Kidney epithelial cell (primary cell): ENCODE measurements around the gene PGBD5. TPM values are rescaled to one million over a fixed set of nuclear protein-coding genes. Genes with fewer than 3 reads are reported as not detected.

Experiments used
- DNase-seq: peaks from one replicate; pipeline ENCODE4 v3.0.0-alpha.2; 2010; ENCODE audit warnings: low read depth
- H3K27me3 ChIP-seq: 2 replicates; pipeline ENCODE4 v1.6.0; 2011; ENCODE audit warnings: low read length; ENCODE audit not compliant: control insufficient read depth, insufficient read depth
- H3K36me3 ChIP-seq: 2 replicates; pipeline ENCODE4 v1.5.1; 2011; ENCODE audit warnings: low read length; ENCODE audit not compliant: control insufficient read depth, insufficient read depth
- H3K4me3 ChIP-seq: 2 replicates; pipeline ENCODE4 v1.5.1; 2011; ENCODE audit warnings: low read depth, mild to moderate bottlenecking, control low read depth, low read length
- total RNA-seq: library from RNA; depleted of rRNA; stranded (reverse); fragments of >200 nt; gene quantifications from 2 replicates; pipeline ENCODE4 v1.2.3, GENCODE V29; 2015
- TF ChIP-seq, protein P1 (sequence below): IDR thresholded peaks from 2 replicates; pipeline ENCODE4 v1.5.1; 2011; ENCODE audit warnings: mild to moderate bottlenecking, moderate library complexity, low read length, control low read depth, inconsistent platforms; ENCODE audit not compliant: insufficient read depth, poor library complexity, severe bottlenecking

Gene PGBD5
- total RNA-seq, 1 donor from 2014 or later: 54.0 TPM

DNA sequence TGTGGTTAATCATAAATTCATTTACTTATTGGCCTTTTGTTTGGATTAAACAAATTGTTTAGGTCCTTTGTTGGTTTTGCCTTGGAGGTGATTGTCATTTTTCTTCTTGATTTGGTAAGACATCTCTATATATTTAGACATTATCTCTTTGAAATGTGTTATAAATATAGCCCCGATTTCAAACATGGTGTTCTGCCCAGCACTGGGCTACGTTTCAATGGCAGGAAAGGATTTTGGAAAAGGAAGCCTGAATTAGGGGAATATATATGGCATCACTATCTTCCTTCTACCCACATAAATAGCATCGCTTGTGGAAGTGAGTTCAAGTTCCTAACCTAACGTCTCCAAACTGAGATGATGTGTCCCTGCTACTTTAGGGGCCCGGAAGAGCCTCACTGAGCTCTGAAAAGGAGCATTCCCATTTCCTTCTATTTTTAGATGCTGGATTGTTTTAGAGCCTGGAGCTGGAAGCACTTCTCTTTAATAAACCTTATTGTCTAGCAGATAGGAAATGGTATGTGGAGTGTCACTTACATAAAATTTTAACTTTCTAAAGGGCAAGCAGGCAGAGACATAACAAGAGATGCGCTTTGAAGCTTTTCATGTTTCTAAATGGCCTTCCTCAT, 39.4 kb downstream of the PGBD5 start:
- no peak overlapping the region for H3K4me3 ChIP-seq
- H3K36me3 ChIP-seq: no peaks in the 10 kb centered on the region
- TF ChIP-seq, protein P1, sequence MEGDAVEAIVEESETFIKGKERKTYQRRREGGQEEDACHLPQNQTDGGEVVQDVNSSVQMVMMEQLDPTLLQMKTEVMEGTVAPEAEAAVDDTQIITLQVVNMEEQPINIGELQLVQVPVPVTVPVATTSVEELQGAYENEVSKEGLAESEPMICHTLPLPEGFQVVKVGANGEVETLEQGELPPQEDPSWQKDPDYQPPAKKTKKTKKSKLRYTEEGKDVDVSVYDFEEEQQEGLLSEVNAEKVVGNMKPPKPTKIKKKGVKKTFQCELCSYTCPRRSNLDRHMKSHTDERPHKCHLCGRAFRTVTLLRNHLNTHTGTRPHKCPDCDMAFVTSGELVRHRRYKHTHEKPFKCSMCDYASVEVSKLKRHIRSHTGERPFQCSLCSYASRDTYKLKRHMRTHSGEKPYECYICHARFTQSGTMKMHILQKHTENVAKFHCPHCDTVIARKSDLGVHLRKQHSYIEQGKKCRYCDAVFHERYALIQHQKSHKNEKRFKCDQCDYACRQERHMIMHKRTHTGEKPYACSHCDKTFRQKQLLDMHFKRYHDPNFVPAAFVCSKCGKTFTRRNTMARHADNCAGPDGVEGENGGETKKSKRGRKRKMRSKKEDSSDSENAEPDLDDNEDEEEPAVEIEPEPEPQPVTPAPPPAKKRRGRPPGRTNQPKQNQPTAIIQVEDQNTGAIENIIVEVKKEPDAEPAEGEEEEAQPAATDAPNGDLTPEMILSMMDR: no peak
- H3K27me3 ChIP-seq: no peaks in the 10 kb centered on the region
- DNase-seq: no peak

DNA sequence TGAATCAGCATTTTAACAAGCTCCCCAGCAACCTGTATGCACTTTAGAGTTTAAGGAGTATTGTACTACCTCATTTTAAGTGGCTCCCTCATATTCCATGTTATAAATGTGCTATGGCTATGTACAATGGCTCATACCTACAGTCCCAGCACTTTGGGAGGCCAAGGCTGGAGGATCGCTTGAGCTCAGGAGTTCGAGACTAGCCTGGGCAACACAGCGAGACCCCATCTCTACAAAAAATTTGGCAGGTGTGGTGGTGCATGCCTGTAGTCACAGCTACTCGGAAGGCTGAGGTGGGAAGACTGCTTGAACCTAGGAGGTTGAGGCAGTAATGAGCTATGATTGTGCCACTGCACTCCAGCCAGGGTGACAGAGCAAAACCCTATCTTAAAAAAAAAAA, 40.2 kb downstream of the PGBD5 start:
- no peak overlapping the region for H3K4me3 ChIP-seq
- H3K36me3 ChIP-seq: no peaks in the 10 kb centered on the region
- TF ChIP-seq, protein P1: no peak
- H3K27me3 ChIP-seq: no peaks in the 10 kb centered on the region
- no peak for DNase-seq

DNA sequence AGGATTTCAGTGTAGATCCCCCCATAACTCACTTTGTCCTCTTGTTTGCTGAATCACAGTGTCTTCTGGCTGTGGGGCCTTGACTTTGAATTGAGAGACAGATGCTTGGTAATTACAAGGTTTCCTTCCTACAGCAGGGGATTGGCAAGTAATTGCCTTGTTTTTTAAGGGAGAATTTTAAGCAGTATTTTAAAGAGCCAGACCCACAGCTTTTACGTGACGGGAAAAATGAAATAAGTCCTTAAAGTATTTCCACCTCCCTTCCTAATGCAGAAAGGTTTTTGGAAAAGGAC, 41.0 kb downstream of the PGBD5 start:
- DNase-seq: no peak
- no peaks in the 10 kb centered on the region for H3K36me3 ChIP-seq
- no peaks in the 10 kb centered on the region for H3K27me3 ChIP-seq
- TF ChIP-seq, protein P1: no peak
- no peak overlapping the region for H3K4me3 ChIP-seq

DNA sequence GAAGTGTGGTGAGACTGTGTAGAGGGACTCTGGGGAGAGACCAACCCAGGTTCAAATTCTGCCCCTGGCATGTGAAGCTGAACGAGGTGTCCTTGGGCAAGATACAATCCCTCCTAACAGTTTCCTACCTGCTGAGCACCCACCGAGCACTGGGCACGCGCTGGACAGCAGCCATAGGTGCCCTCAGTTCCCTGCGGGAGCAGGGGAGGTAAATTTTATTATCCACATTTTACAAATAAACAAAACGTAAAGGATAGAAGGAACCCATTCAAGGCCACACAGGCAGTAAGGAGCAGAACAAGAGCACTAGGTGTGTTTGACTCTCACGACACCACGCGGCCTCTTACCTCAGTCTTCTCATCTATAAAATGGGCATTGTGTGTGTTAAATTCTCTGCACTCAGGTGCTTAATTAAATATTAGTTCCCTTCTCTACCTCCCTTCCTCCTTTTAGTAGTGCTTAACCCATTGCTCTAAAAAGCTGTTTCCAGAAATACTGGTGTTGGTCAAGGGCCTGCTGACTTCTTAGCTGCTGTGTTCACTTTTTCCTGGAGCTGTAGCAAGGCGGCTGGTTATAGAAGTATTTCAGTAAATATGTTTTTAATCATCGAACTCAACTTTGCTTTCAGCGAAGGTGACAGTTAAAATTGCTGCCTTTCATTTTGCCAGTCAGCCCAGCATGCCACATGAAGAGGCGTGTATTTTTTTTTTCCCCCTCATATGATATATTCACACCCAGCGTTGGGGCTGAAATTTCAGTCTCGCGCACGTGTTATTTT, 41.6 kb downstream of the PGBD5 start:
- H3K27me3 ChIP-seq: no peaks in the 10 kb centered on the region
- no peak for DNase-seq
- TF ChIP-seq, protein P1: no peak
- H3K4me3 ChIP-seq: no peak overlapping the region
- H3K36me3 ChIP-seq: no peaks in the 10 kb centered on the region

DNA sequence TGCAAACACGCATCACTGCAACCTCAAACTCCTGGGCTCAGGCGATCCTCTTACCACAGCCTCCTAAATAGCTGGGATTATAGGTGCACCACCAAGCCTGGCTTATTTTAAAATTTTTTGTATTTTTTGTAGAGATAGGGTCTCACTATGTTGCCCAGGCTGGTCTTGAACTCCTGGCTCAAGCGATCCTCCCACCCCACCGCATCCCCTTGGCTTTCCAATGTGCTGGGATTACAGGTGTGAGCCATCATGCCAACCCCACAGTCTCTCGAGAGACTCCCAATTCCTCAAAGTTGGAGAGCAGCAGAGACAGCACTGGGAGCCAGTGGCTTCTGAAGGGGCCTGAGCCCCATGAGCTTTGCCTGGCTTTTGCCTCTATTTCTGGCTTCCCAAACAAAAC, 42.7 kb downstream of the PGBD5 start:
- TF ChIP-seq, protein P1: no peak
- Histone ChIP-seq H3K36me3 (no peaks in the 10 kb centered on the region), H3K27me3 (no peaks in the 10 kb centered on the region), H3K4me3 (no peak overlapping the region)
- DNase-seq: no peak
